GM21576 (cell line): ENCODE results near the gene MPP4.
"Not testable (repeated sequence)": the region's sequence is repeated elsewhere in the genome, so short reads cannot be mapped to it uniquely, and the experiment has no call there.

Experiments
- ATAC-seq: cut with Tn5 transposase; IDR thresholded peaks from one replicate; pipeline ENCODE4 v1.9.1; 2021; ENCODE audit warnings: mild to moderate bottlenecking, moderate library complexity; ENCODE audit not compliant: unreplicated experiment

The MPP4 gene

DNA sequence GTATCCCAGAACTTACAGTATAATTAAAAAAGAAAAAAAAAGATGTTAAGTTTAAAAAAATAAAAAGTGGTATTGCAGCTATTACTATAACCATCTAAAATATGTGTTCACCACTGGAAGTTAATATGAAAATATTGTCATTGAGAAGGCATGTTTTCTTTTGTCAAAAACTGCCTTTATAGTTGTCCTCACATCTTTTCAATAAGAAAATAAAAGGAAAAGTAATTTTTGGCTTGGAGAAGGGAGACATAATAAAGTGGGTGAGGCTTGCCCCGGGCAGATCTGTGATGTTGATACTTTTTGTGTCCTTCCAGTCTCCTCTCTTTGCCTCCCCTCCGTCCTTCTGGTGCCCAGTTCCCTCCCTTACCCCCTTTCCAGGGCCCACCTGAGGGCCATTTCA, 24.9 kb downstream of the MPP4 start:
- ATAC-seq, result no peak

DNA sequence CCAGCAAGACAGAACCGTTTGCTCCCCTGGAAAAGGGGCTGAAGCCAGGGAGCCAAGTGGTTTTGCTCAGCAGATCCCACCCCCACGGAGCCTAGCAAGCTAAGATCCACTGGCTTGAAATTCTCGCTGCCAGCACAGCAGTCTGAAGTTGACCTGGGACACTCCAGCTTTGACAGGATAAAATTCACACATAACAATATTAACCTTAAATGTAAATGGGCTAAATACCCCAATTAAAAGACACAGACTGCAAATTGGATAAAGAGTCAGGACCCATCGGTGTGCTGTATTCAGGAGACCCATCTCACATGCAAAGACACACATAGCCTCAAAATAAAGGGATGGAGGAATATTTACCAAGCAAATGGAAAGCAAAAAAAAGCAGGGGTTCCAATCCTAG, 27.2 kb downstream of the MPP4 start:
- ATAC-seq, result not testable (repeated sequence)

DNA sequence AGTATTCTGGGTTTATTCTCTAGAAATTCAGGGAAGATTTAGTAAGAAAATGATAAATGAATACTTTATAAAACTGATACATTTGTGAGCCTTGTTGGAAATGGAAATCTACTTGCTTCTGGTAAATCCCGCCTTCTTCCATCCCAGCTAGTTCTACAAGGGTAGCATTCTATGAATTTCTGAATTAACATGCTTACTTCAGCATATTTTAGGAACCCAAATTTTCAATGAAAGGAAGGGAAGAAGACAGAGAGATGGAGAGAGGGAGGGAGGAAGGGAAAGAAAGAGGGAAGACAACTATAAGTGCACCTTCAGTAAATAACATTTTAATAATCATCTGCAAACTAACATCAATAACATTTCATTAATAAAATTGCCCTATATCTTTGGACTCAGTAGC, 28.6 kb downstream of the MPP4 start:
- no peak for ATAC-seq

DNA sequence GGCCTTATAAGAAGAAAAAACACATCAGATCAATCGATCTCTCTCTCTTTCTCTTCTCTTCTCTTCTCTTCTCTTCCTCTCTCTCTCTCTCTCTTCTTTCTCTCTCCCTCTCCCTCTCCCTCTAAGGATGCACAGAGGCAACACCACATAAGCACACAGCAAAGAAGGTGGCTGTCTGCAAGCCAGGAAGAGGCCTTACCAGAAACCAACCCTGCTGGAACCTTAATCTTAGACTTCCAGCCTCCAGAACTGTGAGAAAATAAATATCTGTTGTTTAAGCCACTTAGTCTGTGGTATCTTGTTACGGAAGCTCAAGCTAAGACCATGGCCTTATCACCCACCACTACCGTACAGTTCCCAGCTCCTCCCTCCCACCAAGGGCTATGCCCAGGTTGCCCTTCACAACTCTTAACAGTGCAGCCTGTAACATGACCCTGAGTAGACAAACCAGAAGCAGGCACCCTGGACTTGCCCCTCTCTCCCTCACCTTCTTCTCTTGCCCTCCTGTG, 30.0 kb downstream of the MPP4 start:
- no peak for ATAC-seq

DNA sequence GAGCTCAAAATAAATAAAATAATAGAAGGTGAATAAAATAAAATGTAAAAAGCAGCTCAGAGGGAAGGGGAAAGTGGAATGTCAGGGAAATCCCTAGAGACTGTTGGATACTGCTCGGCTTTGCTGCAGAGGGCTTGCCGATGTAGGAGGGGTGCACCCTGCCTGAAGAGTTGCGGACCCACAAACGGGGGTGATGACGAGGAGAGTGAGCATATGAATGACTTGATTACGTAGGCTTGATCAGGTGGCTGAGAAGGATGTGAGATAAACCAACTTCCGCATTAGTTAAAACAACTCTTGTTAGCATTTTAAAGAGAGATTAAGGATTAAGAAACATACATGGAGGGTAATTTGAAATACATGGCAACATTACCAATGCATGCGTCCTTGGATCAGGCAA, 34.1 kb downstream of the MPP4 start:
- ATAC-seq, result no peak

DNA sequence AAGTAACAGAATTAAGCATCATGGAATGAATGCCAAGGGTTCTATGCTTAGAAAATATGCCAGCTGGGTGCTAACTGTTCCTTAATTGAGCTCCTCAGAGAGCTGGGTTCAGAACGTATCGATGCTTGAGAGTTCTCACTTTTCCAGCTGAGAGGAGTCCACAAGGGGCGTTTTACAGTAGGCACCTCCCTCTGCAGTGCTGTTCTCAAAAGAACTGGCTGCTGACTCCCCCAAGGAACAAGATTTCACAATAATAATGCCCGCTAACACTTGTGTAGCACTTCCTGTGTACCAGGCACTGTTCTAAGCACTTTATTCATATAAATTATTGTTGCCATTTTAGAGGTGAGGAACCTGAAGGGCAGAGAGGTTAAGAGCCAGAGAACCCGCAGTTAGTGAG, 37.1 kb downstream of the MPP4 start:
- ATAC-seq, result no peak

DNA sequence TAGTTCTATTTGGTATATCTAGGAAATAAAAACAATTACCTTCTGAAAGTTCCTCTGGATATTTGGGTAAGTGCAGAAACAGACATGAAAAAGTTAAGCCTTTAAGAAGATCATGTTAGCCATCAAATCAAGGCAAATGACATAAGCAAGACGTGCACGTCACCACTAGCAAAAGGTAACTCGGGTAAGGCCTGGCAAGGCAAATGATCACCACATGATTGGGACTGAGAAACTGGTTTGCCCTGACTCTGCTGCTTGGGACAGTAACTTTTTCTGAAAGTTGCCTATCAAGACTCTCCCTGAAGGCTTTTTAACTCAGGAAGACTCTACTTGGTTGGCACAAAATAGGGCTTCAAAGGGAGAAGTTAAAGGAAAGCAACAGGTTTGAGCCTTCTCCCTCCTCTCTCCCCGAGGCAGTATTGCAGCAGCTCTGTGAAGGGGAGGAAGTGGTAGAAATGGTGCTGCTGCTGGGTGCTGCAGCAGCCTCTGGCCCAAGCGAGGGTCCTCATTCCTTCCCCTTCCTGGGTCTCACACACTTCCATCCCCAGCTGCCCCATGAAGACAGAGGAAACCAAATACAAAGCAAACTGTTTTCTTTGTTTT, 38.0 kb downstream of the MPP4 start:
- ATAC-seq, result no peak

DNA sequence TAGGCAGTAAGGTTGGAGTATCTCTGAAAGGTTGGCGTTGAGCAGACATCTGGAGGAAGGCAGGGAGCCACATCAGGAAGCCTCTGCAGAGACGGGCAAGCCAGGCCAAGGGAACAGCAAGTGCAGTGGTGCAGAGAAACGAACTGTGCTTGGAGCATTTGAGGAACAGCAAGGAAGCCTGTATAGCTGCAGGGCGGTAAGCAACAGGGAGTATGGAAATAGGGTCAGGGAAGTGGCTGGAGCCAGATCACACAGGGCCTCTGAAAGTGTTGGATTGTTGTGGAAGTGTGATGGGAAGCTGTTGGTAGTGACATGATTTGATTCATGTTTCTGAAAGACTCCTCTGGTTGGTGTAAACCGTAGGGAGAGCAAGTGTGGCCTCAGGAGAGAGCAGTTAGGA, 41.7 kb downstream of the MPP4 start:
- no peak for ATAC-seq

DNA sequence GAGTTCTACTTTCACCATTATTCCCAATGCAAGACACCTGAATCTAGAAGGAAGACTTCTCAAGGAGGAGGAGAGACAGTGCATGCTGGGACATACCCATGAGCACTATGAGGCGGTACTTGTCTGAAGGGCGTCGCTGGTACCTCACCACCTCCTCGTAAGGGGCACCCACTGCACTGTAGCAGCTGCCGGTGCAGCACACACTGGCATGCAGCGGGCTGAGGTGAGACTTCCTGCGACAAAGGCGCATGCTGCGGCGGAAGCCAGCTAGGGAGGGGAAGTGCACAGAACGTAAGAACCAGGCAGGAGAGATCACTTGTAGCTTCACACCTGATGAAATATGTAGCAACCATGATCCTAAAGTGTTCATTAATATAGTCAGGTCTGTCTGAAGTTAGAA, 42.3 kb downstream of the MPP4 start:
- ATAC-seq, result no peak

DNA sequence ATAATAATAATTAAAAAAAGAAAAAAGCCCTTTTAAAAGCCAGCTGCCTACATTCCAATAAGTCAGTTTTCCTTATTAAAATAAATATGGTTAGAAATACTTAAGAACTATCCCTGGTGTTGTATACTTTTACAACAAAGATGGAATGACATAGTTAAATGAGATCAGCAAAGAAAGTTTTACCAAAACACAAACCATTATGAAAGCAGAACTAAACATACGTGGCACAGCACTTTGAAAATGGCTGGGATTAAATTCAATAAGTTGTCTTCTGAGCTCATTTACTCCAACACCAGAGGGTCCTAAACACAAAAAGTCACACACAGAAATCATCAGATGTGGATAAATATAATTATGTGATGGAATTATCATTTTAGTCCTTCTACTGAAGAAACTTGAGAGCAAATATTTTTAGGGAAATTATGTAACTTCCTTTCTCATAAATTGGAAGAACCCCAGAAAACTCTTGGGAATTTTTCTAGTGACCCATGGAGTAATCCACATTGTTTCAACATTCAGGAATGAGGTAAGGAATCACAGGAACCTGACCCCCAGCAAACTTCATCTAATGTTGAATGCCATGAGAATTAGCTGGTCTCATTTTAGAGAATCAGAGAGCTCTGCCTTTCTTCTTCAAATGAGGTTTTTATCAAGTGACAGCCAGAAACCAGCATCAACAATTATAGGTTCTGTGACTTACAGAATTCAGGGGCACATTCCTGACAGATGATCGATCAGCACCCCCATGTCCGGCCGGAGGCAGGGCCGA, 43.6 kb downstream of the MPP4 start:
- ATAC-seq, result no peak

DNA sequence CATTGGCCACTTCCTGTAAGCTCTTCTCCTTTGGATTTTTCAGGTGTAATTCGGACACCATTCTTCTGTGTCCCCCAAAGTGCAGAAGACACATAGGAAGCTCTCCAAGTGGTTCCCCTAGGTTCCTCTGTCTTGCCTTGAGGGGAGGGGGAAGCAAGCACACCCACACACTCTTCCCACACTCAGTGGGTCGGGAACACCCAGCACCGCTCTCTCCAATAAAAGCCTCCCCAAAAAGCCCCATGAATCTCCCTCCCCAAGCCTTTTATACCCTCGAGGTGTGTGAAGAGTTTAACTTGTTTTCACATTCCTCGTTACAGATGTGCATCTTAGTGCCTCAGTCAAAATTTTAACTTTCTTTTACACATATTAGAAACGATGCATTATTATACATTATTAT, 45.2 kb downstream of the MPP4 start:
- no peak for ATAC-seq

DNA sequence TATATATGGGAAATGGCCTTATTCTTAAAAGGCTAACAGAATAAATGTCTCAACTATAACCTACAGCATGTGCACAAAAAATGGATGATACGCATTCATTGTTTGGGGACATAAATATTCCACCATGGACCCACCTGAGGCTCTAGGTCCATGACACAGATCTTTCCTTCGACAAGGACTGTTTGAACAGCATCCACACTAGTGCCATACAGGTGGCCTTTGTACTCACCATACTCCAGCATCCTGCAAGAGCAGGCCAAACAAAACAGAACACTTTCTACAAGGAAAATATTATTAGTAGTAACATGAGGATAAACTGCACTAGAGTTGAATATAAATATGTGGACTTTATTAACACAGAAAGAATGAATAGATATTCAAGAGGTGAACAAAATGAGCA, 49.0 kb downstream of the MPP4 start:
- ATAC-seq, result no peak

DNA sequence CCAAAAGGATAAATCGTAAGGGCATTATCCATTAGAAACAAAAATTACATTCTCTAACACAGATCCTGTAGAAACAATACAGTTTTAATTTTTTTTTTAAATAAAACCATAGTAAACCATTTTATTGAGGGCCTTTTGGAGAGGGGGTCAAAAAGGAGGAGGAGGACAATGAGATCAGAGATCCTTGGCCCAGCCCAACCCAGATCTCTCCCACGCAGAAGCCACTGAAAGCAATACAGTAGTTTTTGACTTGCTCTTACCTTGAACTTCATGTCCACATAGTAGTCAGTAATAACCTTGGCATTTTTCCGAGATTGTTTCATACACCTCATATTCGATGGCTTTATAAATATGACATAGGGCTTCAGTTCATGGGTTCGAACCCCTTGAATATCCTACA, 51.0 kb downstream of the MPP4 start:
- ATAC-seq, result no peak

DNA sequence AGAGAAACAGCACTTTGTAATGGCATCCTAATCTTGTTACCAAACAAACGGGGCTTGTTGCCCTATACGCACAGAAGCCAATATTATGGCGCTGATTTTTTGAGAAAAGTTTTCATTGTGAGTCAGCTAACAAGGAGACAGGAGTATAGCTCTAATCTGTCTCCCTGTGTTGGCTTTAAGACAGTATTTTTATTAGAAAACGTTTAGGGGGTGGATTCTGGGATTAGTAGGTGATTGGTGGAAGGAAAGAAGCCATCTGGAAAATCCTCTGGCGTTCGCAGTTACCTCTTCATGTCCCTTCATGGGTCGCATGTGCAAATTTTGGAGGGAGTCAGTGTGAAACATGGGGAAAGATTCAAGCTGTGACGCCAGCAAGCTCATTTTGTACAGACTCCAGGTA, 54.4 kb downstream of the MPP4 start:
- ATAC-seq, result no peak

DNA sequence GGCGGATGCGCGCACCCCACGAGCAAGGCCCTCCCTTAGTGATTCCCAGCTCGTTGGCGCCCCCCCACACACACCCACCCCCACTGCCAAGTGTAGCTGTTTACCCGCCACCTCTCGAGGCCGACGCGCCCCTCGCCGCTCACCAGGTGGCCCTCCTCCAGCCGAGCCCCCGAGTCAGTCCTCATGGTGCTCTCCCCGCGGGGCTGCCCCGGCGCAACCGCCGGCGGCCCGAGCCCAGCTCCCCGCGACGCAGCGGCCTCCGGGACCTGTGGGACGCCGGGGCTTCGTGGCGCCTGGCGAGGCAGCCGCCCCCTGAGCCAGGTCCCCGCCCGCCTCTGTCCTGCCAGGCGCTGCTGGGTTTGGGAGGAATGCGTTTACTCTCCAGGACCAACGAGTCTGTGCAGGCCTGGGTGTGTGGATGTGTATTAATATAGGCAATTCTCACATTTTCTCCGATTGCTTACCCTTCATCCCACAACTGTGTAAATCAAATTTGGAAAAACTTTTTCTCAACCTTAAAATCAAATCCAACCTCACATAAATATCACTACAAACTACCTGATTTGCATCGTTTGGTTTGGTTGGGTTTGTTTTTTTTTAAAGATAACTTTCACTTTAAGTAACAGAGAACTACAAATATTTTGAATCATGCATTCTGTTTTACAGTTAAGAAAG, 55.1 kb downstream of the MPP4 start, which contains the start of gene TMEM237:
TMEM237 (minus strand) TSS at position 288 of the 675 bp plus-strand sequence; CDS start at position 185, 103 bp downstream.
- peak; percentile 51 for ATAC-seq

DNA sequence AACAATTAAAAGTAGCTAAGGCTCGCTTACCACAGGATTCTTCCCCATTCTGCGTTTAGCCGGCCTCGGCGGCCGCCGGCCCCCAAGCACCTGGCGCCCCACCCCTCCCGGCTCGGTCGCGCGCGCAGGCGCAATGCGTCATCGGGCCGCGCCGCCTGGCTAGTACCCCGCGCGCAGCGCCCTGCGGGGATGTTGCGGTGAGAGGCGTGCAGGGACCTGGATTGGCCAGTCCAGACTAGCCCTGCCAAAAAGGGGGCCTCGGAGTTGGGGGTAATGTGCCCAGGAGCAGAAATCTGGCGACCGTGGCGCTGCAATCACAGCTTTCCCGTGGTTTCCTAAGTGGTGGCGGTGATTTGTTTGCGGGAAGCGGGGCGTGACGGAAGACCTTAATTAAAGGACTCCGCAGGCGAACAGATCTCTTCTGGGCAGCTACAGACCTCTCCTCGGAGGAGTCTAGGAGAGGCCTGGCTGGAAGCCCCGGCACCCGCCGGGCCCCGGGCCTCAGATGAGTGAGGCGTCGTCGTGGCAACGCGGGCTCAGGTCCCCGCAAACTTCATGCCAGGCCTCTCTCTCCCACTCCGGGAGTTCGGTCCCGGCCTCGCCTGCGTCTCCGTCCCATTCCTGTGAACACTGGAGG, 55.7 kb downstream of the MPP4 start:
- ATAC-seq, result peak; percentile 74

DNA sequence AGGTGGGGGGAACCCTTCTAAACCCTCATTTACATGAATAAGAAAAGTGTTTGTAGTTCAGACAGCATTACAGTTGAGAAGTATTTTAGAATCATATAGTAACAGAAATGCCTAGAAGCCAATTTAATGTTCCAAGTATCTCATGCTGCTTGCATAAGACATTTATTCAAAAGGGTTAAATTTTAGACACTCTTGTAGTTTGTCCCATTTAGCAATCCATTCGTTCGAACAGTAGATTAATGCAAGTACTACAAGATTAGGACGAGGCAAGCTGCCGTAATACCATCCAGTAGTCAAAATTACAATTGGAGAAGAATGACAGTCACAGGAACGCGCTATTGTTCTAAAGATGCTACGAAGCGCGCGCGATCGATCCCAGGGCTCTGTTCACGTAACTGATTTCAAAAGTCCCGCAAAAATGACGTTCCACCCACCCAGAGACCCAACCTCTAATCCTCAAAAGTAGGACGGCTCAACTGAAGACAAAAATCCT, 56.3 kb downstream of the MPP4 start:
- ATAC-seq, result peak; percentile 36

DNA sequence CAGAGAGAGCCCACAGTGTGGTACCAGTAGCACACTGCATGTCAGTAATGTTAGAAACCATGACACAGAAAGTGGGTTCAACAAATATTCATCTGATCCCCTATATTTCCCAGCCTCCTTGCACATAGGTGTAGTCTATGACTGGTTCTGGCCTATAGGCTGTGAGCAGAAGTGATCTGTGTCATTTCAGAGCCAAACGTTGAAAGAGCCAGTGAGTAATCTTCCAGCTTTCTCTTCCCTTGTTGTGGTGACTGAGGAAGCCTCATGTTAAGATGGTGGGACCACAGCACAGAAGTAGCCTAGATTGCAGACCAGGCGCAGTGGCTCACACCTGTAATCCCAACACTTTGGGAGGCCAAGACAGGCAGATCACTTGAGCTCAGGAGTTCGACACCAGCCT, 59.2 kb downstream of the MPP4 start:
- ATAC-seq, result no peak

DNA sequence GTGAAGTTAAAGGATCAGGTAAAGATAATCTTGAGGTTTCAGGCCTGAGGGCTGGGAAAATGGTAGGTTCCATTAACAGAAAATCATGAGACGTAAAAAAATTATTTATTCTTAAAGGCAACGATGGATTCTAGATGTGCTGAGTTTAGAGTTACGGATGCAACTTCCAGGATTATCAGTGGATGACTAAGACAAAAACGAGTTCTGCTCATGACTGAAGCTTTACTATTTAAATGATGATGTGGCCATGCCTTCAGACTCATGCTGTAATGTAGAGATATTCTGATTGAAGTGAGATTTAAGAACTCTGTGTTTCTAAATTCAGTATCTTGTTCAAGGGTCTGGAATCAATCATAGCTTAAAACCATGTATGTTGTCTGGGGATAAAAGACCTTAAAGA, 60.1 kb downstream of the MPP4 start:
- ATAC-seq, result no peak

DNA sequence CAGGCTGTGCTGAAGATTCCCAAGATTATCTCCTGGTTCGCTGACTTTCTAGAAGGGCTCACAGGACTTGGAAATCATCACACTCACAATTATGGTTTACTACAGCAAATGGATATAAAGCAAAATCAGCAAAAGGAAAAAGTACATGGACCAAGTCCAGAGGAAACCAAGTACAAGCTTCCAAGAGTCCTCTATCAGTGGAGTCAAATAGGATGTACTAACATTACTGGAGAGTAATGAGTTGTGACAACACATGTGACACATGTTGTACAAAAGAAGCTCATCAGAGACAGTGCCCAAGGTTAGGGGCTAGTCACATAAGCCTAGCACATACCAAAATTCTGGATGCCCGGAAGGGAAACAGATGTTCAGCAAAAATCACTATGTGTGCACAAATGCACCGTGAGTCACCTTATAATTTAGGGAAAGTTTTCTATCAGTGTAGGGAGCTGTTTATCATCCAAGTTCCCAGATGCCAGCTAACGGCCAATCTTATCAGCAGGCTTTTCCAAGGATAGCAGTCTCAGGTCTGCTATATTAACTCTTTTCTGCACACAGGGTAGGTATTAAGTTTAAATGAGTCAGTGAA, 64.7 kb downstream of the MPP4 start:
- ATAC-seq, result no peak

DNA sequence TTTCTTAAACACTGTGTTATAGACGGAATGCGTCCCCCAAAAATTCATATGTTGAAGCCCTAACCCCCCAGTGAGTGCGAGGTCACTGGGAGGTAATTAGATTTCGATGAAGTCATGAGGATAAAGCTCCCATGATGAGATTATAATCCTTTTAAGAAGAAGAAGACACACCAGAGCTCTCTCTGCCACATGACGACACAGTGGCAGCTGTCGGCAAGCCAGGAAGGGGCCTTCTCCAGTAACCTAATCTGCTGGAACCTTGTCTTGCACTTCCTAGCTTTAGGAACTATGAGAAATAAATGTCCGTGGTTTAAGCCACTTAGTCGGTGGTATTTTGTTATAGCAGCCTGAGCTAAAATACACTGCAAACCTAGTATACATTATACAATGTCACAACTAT, 67.4 kb downstream of the MPP4 start:
- ATAC-seq, result no peak
